Measurements from ENCODE around the gene ARMC9.

DNA sequence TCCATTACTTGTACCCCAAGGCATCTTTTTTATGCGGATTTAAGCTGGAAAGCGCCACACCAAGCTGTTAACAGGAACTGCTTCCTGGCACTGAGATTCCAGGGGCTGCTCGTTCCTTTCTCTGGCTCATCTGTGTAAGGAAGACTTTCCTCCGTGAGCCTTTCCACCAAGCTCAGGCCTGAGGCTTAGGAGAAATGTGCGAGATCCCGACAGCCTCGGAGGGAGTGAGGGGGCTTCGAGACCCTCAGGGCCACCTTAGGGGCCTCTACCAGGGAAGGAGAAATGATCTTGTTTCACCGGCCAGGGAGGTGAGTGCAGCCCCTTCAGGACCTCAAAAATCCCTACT lies 214.2 kb downstream of the ARMC9 start:
- TF ChIP-seq, protein P1, sequence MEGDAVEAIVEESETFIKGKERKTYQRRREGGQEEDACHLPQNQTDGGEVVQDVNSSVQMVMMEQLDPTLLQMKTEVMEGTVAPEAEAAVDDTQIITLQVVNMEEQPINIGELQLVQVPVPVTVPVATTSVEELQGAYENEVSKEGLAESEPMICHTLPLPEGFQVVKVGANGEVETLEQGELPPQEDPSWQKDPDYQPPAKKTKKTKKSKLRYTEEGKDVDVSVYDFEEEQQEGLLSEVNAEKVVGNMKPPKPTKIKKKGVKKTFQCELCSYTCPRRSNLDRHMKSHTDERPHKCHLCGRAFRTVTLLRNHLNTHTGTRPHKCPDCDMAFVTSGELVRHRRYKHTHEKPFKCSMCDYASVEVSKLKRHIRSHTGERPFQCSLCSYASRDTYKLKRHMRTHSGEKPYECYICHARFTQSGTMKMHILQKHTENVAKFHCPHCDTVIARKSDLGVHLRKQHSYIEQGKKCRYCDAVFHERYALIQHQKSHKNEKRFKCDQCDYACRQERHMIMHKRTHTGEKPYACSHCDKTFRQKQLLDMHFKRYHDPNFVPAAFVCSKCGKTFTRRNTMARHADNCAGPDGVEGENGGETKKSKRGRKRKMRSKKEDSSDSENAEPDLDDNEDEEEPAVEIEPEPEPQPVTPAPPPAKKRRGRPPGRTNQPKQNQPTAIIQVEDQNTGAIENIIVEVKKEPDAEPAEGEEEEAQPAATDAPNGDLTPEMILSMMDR (IDR thresholded peaks at IDR 0.05): no peak
- TF ChIP-seq POLR2A (IDR thresholded peaks at IDR 0.05): no peak
